ENCODE data around the gene MYO7B. TPM values are rescaled to one million over a fixed set of nuclear protein-coding genes. Genes with fewer than 3 reads are reported as not detected.

The MYO7B gene
- total RNA-seq, 2 donors from 2014 or later, result 0.14 to 0.78 TPM

DNA sequence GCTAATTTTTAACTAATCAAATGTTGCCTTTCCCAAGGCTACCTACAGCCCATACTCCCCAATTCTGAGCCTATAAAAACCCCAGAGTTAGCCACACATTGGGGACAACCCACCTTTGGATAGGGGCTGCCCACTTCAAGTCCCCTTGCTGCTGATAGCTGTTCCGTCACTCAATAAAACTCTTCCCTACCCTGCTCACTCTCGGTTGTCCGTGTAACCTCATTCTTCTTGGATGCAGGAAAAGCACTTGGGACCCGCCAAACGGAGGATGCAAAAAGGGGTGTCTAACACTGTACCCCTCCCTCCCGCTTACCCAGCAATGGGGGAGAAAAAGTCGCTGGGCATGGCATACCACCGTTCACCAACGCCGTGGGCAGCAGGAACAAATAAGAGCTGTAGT is 21.4 kb upstream of the MYO7B start:
- ATAC-seq (ENCODE audit: insufficient number of reproducible peaks, low FRiP score, low read depth) (no peak), DNase-seq (ENCODE audit: low spot score) (no peak)
- TF ChIP-seq, protein P1, sequence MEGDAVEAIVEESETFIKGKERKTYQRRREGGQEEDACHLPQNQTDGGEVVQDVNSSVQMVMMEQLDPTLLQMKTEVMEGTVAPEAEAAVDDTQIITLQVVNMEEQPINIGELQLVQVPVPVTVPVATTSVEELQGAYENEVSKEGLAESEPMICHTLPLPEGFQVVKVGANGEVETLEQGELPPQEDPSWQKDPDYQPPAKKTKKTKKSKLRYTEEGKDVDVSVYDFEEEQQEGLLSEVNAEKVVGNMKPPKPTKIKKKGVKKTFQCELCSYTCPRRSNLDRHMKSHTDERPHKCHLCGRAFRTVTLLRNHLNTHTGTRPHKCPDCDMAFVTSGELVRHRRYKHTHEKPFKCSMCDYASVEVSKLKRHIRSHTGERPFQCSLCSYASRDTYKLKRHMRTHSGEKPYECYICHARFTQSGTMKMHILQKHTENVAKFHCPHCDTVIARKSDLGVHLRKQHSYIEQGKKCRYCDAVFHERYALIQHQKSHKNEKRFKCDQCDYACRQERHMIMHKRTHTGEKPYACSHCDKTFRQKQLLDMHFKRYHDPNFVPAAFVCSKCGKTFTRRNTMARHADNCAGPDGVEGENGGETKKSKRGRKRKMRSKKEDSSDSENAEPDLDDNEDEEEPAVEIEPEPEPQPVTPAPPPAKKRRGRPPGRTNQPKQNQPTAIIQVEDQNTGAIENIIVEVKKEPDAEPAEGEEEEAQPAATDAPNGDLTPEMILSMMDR (IDR thresholded peaks at IDR 0.05), result no peak
- H3K4me3 ChIP-seq, result no peak overlapping the region
- H3K36me3 ChIP-seq, result no peaks in the 10 kb centered on the region
- no peaks in the 10 kb centered on the region for H3K9me3 ChIP-seq
- H3K27ac ChIP-seq, result no peak overlapping the region
- H3K27me3 ChIP-seq (replicated peaks; ENCODE audit: insufficient read depth), result no peaks in the 10 kb centered on the region
- H3K4me1 ChIP-seq (ENCODE audit: control insufficient read depth in 1 of 2, low read depth in 2 of 2), result peaks cover 11 to 43% of the 10 kb centered on the region in 2 donors

- Histone ChIP-seq H3K36me3 (no peaks in the 10 kb centered on the region), H3K4me3 (no peak overlapping the region), H3K27ac (peak overlapping the region in 1 of 2 donors; percentile 70), H3K4me1 (ENCODE audit: control insufficient read depth in 1 of 2, low read depth in 2 of 2) (peaks cover 7 to 39% of the 10 kb centered on the region in 2 donors), H3K9me3 (no peaks in the 10 kb centered on the region), H3K27me3 (replicated peaks; ENCODE audit: insufficient read depth) (no peaks in the 10 kb centered on the region)
- DNase-seq (ENCODE audit: low spot score) (no peak), ATAC-seq (ENCODE audit: insufficient number of reproducible peaks, low FRiP score, low read depth) (no peak)
- TF ChIP-seq, protein P1 (IDR thresholded peaks at IDR 0.05), result no peak
These were observed 21.0 kb upstream of the MYO7B start for GRCh38 chr2:127514485-127514884.

GRCh38 chr2:127515383-127515915 is 20.0 kb upstream of the MYO7B start:
- Histone ChIP-seq H3K36me3 (no peaks in the 10 kb centered on the region), H3K27ac (peak overlapping the region; percentile 70 to 78), H3K9me3 (no peaks in the 10 kb centered on the region), H3K4me3 (no peak overlapping the region), H3K27me3 (replicated peaks; ENCODE audit: insufficient read depth) (no peaks in the 10 kb centered on the region), H3K4me1 (ENCODE audit: control insufficient read depth in 1 of 2, low read depth in 2 of 2) (peaks cover 6 to 32% of the 10 kb centered on the region in 2 donors)
- TF ChIP-seq, protein P1 (IDR thresholded peaks at IDR 0.05), result no peak
- no peak for ATAC-seq (ENCODE audit: insufficient number of reproducible peaks, low FRiP score, low read depth)
- no peak for DNase-seq (ENCODE audit: low spot score)

DNA sequence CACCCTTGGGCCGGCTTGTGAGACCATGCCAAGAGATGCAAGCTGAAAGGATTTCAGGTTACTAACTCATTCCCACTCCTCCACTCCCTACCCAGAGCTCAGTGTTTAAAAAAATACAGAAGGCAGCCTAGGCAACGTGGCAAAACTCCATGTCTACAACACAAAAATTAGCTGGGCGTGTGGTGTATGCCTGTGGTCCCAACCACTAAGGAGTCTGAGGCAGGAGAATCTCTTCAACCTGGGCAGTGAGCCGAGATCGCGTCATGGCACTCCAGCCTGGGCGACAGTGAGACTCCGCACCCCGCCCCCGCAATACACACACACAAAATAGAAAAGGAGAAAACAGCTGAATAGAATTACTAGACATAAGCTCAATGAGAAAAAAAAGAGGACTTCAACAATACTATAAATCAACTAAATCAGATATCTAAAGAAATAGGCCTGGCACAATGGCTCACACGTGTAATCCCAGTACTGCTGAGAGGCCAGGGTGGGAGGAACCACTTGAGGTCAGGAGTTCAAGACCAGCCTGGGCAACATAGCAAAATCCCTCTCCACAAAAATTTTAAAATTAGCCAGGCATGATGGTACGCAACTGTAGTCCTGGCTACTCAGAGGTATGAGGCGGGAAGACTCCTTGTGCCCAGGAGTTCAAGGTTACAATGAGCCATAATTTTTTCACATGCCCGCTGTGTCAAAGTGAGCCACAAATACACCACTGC is 19.3 kb upstream of the MYO7B start:
- Histone ChIP-seq H3K36me3 (no peaks in the 10 kb centered on the region), H3K4me1 (ENCODE audit: control insufficient read depth in 1 of 2, low read depth in 2 of 2) (peaks cover 6 to 32% of the 10 kb centered on the region in 2 donors), H3K4me3 (no peak overlapping the region), H3K27me3 (replicated peaks; ENCODE audit: insufficient read depth) (no peaks in the 10 kb centered on the region), H3K9me3 (no peaks in the 10 kb centered on the region), H3K27ac (peak overlapping the region; percentile 70 to 78)
- DNase-seq (ENCODE audit: low spot score) (peak; percentile 79), ATAC-seq (ENCODE audit: insufficient number of reproducible peaks, low FRiP score, low read depth) (peak; percentile 74)
- TF ChIP-seq, protein P1 (IDR thresholded peaks at IDR 0.05), result no peak

GRCh38 chr2:127517465-127517864 is 18.0 kb upstream of the MYO7B start:
- ATAC-seq (ENCODE audit: insufficient number of reproducible peaks, low FRiP score, low read depth), result no peak

More at GRCh38 chr2:127517465-127517864, 18.0 kb upstream of the MYO7B start:
- H3K27me3 ChIP-seq (replicated peaks; ENCODE audit: insufficient read depth), result no peaks in the 10 kb centered on the region
- no peaks in the 10 kb centered on the region for H3K9me3 ChIP-seq
- peaks cover 6 to 31% of the 10 kb centered on the region in 2 donors for H3K4me1 ChIP-seq (ENCODE audit: control insufficient read depth in 1 of 2, low read depth in 2 of 2)
- no peak overlapping the region for H3K4me3 ChIP-seq
- no peak for DNase-seq (ENCODE audit: low spot score)
- no peak overlapping the region for H3K27ac ChIP-seq
- TF ChIP-seq, protein P1 (IDR thresholded peaks at IDR 0.05), result no peak
- no peaks in the 10 kb centered on the region for H3K36me3 ChIP-seq

All from thoracic aorta (tissue), 2 donors.